ENCODE results near the gene CDH4. TPM values are rescaled to one million over a fixed set of nuclear protein-coding genes. Genes with fewer than 3 reads are reported as not detected.

The CDH4 gene
- polyA plus RNA-seq, 1 donor (not counting 4 experiments of a cell fraction or from before 2014, with no cell fraction given): 2.2 TPM

DNA sequence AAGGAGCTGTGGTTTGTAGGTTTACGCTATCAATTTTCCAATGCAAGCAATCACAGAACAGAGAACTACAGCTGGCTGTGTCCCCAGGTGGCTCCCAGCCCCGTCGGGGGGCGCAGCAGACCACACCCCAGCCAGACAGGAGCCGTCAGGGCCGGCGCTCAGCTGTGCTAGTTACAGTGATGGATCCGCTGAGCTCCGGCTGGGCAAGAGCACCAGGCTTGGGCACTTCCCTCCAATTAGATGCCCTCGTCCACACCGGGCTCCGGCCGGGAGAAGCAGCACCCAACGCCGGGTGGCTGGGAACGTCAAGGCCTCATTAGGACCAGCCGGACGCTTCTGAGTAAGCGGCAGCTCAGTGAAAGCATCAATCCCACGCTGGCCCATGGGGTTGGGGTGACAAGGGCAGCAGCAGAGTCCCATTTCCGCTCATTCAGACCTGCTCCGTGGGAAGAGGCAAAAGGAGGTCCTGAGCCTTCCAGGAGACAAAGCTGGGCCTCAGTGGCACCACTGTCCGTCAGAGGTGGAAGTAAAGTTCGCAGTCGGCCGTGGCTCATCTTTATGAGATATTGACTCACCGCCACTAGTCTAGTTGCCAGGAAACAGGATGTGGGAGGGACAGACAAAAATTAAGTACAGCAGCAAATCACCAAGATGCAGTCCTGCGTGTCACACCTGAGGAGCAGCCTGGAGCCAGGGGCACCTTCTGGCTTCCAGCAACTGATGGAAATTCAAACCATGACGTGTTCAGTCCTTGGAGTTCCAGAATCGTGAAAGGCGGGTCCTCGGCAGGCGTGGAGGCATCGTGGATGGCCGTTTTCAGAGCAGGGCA is 649.5 kb downstream of the CDH4 start:
- H3K9me1 ChIP-seq (ENCODE audit: control insufficient read depth, extremely low read depth, insufficient read depth, low read length): no peaks in the 10 kb centered on the region
- no peaks in the 10 kb centered on the region for H3K79me2 ChIP-seq (ENCODE audit: control insufficient read depth, insufficient read depth, low read length)
- FAIRE-seq: no peak
- no peak for TF ChIP-seq EZH2 (IDR thresholded peaks at IDR 0.05; ENCODE audit: low read length)
- TF ChIP-seq, protein P1, sequence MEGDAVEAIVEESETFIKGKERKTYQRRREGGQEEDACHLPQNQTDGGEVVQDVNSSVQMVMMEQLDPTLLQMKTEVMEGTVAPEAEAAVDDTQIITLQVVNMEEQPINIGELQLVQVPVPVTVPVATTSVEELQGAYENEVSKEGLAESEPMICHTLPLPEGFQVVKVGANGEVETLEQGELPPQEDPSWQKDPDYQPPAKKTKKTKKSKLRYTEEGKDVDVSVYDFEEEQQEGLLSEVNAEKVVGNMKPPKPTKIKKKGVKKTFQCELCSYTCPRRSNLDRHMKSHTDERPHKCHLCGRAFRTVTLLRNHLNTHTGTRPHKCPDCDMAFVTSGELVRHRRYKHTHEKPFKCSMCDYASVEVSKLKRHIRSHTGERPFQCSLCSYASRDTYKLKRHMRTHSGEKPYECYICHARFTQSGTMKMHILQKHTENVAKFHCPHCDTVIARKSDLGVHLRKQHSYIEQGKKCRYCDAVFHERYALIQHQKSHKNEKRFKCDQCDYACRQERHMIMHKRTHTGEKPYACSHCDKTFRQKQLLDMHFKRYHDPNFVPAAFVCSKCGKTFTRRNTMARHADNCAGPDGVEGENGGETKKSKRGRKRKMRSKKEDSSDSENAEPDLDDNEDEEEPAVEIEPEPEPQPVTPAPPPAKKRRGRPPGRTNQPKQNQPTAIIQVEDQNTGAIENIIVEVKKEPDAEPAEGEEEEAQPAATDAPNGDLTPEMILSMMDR (optimal IDR thresholded peaks at IDR 0.05 in 1 of 3, IDR thresholded peaks at IDR 0.05 in 1 of 3, conservative IDR thresholded peaks at IDR 0.05 in 1 of 3; ENCODE audit: extremely low read depth in 1 of 3, insufficient read depth in 2 of 3, low read length in 3 of 3): no peak
- no peak overlapping the region for H3K4me2 ChIP-seq (ENCODE audit: control insufficient read depth, extremely low read depth, insufficient read depth, low read depth, low read length)
- no peaks in the 10 kb centered on the region for H3K36me3 ChIP-seq (ENCODE audit: control insufficient read depth in 2 of 2, extremely low read depth in 1 of 2, insufficient read depth in 2 of 2, low read length in 2 of 2)
- DNase-seq (ENCODE audit: low read depth, low spot score): no peak
- H3K4me1 ChIP-seq (ENCODE audit: control insufficient read depth, extremely low read depth, insufficient read depth, low read length): no peaks in the 10 kb centered on the region
- peaks cover 4% of the 10 kb centered on the region for H3K27me3 ChIP-seq (ENCODE audit: control insufficient read depth, extremely low read depth, insufficient read depth, low read length)
- H3K9me3 ChIP-seq (ENCODE audit: control insufficient read depth, low read depth, low read length): no peaks in the 10 kb centered on the region
- H3K9ac ChIP-seq (ENCODE audit: control insufficient read depth, extremely low read depth, insufficient read depth, low read length): no peak overlapping the region
- H2AFZ ChIP-seq (ENCODE audit: control insufficient read depth, low read length): no peak overlapping the region
- no peak overlapping the region for H3K27ac ChIP-seq (ENCODE audit: control insufficient read depth, insufficient read depth, low read length)
- no peak overlapping the region for H3K4me3 ChIP-seq (ENCODE audit: control insufficient read depth in 2 of 3, extremely low read depth in 1 of 3, insufficient read depth in 2 of 3, low read depth in 1 of 3, low read length in 3 of 3)
- no peaks in the 10 kb centered on the region for H4K20me1 ChIP-seq (ENCODE audit: control insufficient read depth, extremely low read depth, insufficient read depth, low read length)
- dilution Hi-C loops (cut with MboI; ENCODE audit: extremely low pct_ligation_motif_present, low sequenced_read_pairs): no loop called here

DNA sequence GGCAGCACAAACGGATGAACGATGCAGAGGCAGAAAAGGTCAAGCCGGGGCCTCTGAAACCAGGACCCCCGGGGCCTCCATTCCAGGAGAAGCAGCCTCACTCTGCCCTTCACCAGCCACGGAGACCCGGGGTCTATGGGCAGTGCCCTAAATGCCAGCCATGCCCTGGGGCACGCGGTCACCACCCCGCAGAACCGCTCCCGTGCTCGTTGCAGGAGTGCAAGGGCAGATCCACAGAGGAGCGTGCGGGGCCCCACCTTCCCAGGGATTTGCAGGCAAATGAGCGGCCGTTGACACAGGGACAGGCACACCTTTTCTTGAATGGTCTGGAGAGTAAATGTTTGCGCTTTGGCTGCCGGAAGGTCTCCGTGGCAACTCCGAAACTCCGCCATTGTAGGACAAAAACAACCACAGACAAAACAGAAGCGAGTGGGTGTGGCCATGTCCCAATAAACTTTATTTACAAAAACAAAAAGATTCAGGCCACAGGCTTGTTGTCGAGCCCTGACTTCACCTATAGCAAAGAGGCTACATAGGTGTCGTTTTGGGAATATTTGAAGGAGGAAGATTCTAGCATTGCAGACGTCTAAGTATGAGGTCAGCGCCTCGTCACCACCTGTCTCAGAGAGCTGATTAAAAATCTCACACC is 650.3 kb downstream of the CDH4 start:
- H3K79me2 ChIP-seq (ENCODE audit: control insufficient read depth, insufficient read depth, low read length): no peaks in the 10 kb centered on the region
- H3K27ac ChIP-seq (ENCODE audit: control insufficient read depth, insufficient read depth, low read length): no peak overlapping the region
- H3K4me1 ChIP-seq (ENCODE audit: control insufficient read depth, extremely low read depth, insufficient read depth, low read length): no peaks in the 10 kb centered on the region
- H3K36me3 ChIP-seq (ENCODE audit: control insufficient read depth in 2 of 2, extremely low read depth in 1 of 2, insufficient read depth in 2 of 2, low read length in 2 of 2): no peaks in the 10 kb centered on the region
- no peak overlapping the region for H3K4me3 ChIP-seq (ENCODE audit: control insufficient read depth in 2 of 3, extremely low read depth in 1 of 3, insufficient read depth in 2 of 3, low read depth in 1 of 3, low read length in 3 of 3)
- no peak overlapping the region for H2AFZ ChIP-seq (ENCODE audit: control insufficient read depth, low read length)
- dilution Hi-C loops (cut with MboI; ENCODE audit: extremely low pct_ligation_motif_present, low sequenced_read_pairs): no loop called here
- no peaks in the 10 kb centered on the region for H4K20me1 ChIP-seq (ENCODE audit: control insufficient read depth, extremely low read depth, insufficient read depth, low read length)
- no peaks in the 10 kb centered on the region for H3K9me3 ChIP-seq (ENCODE audit: control insufficient read depth, low read depth, low read length)
- no peak for DNase-seq (ENCODE audit: low read depth, low spot score)
- no peak overlapping the region for H3K9ac ChIP-seq (ENCODE audit: control insufficient read depth, extremely low read depth, insufficient read depth, low read length)
- H3K4me2 ChIP-seq (ENCODE audit: control insufficient read depth, extremely low read depth, insufficient read depth, low read depth, low read length): no peak overlapping the region
- no peak for FAIRE-seq
- H3K27me3 ChIP-seq (ENCODE audit: control insufficient read depth, extremely low read depth, insufficient read depth, low read length): peaks cover 4% of the 10 kb centered on the region
- TF ChIP-seq EZH2 (IDR thresholded peaks at IDR 0.05; ENCODE audit: low read length): no peak
- TF ChIP-seq, protein P1 (optimal IDR thresholded peaks at IDR 0.05 in 1 of 3, IDR thresholded peaks at IDR 0.05 in 1 of 3, conservative IDR thresholded peaks at IDR 0.05 in 1 of 3; ENCODE audit: extremely low read depth in 1 of 3, insufficient read depth in 2 of 3, low read length in 3 of 3): no peak
- no peaks in the 10 kb centered on the region for H3K9me1 ChIP-seq (ENCODE audit: control insufficient read depth, extremely low read depth, insufficient read depth, low read length)

Measured in keratinocyte (primary cell).